MV-4-11 (cell line): ENCODE data around the gene BCL11A.

Experiments
- DNase-seq: peaks from one replicate; lab custom pipeline; 2025; lab: John Stamatoyannopoulos, UW

BCL11A gene

DNA sequence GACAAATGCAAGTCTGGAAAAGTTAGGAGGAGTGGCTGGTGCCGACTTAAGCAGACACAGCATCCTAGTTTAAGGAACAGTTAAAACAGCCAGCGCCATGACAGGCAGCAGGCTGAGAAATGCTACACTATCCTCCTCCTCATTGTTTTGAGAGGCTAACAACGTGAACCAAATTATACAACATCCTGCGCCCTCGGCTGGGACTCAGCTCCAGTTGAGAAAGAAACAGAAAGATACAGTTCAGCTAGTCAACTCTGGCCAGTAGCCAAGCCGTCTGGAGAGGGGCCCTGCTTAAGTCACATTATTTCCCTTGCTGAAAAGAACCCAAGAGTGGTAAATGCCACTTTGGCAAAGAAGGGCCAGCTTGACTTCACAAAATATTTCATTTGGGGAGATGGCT, 90.2 kb downstream of the BCL11A start:
- no peak for DNase-seq

DNA sequence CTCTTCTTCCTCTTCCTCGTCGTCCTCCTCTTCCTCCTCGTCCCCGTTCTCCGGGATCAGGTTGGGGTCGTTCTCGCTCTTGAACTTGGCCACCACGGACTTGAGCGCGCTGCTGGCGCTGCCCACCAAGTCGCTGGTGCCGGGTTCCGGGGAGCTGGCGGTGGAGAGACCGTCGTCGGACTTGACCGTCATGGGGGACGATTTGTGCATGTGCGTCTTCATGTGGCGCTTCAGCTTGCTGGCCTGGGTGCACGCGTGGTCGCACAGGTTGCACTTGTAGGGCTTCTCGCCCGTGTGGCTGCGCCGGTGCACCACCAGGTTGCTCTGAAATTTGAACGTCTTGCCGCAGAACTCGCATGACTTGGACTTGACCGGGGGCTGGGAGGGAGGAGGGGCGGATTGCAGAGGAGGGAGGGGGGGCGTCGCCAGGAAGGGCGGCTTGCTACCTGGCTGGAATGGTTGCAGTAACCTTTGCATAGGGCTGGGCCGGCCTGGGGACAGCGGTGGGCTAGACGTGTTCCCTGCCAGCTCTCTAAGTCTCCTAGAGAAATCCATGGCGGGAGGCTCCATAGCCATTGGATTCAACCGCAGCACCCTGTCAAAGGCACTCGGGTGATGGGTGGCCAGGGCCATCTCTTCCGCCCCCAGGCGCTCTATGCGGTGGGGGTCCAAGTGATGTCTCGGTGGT, 91.9 kb downstream of the BCL11A start:
- DNase-seq, result no peak

GRCh38 chr2:60460577-60461420, 92.7 kb downstream of the BCL11A start:
- no peak for DNase-seq

GRCh38 chr2:60459851-60460250, 93.6 kb downstream of the BCL11A start:
- DNase-seq, result peak; percentile 52

- DNase-seq, result no peak
Observed at GRCh38 chr2:60456115-60456770, 97.2 kb downstream of the BCL11A start.

GRCh38 chr2:60453872-60454271, 99.6 kb downstream of the BCL11A start:
- DNase-seq, result no peak

GRCh38 chr2:60453301-60453700, 100.2 kb downstream of the BCL11A start:
- no peak for DNase-seq

GRCh38 chr2:60450488-60450887, 103.0 kb downstream of the BCL11A start:
- no peak for DNase-seq

GRCh38 chr2:60447943-60448342, 105.5 kb downstream of the BCL11A start:
- no peak for DNase-seq

DNA sequence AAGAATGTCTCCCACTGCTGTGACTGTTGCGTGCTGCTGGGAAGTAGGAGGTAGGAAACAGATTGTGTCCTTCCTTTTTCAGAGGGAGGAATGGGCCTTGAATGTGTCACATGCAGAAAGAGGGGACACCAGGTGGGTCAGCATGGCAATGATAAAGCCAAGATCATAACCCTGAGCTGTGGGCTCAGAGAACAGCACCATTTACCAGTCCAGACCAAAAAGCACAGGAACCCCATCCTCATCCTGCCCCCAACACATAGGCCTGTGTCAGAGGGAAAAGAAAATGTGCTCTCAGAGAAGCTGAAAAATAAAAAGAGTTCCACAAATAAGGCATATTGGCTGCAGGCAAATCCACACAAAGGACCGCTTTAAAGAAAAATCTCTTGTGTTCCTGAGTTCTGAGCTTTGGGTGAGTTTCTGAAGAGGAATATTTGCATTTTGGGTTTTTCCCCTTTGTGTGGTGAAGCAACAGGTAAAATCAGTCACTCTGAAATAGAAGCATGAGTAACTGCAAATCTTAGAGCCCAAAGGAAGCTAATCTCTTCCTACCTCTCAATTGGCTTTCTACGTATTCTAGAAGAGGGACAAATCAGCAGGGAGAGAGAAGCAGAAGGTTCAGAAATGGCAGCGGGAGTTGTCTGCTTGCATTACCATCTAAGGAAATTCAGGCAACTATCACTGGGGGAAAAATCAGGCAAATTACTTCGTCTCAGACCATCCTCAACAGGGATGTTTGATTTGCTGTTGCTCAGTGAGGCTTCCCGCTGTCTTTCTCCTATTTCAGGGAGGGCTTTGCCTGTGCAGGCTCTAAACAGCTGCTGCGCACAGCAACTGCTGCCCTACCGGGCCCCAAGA, 106.8 kb downstream of the BCL11A start:
- no peak for DNase-seq

GRCh38 chr2:60445684-60446179, 107.7 kb downstream of the BCL11A start:
- no peak for DNase-seq

DNA sequence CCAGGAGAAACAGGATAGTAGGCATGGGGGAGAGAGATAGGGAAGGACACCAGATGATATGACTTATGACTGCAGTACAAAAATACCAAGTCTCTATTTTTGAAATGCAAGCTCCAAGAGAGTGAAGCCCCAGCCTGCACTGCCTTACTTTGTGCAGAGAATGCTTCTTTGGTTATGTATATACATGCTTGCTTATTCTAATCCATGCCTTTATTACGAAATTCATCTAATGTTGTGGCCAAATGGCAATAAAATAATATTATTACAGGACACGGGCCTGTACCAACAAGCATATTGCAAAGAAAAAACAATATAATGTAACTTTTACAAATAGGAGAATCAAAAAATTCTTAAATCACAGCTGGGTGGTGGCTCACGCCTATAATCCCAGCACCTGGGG, 110.8 kb downstream of the BCL11A start:
- DNase-seq, result no peak

DNA sequence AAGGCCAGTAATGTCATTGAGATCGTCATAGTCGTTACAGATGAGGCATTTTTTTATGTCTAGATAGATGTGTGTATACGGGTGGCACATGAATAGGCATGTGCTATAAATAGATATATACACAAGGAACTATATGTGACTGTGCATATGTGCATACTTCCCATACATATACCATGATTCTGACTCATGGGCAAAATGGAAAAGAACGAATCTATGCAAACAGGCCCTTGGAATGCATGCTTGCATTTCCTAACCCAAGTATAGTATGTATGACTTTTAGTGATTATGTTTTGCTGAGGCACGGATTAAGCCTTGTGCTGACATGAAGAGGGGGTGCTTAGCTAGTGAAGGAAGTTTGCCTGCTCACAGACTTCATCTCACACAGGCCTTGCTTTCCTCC, 111.7 kb downstream of the BCL11A start:
- DNase-seq, result no peak

DNA sequence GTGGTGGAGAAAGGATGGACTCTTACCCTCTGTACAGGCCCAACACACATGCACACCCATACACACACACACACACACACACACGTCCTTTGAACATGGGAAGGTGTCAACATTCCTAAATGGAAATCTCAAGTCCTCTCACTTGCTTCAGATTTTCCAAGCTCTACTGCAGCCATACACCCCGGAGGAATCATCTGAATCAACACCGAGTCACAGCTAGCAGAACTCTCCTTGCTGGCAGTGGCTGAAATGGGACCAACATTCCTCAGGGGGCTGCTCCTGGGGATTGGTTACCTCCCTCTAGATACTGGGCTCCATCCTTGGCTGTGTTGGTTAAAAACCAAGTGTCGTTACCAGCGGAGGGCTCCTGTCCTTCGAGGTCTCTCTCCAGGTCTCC, 112.7 kb downstream of the BCL11A start:
- no peak for DNase-seq

GRCh38 chr2:60440079-60440766, 113.2 kb downstream of the BCL11A start:
- DNase-seq, result peak; percentile 31

- DNase-seq, result peak; percentile 98
Observed at GRCh38 chr2:60439219-60439974, 114.1 kb downstream of the BCL11A start.

DNA sequence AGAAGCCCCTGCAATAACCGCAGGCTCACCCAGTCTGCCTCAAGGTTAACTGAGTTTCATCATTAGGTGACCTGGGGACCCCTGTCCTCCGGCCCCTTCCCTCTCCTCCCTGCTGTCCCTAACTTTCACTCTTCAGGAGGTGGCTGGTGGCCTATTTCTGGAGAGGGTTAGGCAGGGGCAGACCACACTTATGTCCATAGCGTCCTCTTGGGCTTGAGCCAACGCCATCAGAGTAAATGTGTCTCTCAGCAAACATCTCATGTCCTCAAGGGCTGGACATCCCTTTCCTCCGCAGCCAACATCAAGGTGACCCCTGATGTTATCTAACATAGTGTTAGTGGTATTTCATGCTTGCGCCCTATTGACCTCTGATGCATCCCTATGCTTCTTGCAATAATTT, 114.8 kb downstream of the BCL11A start:
- DNase-seq, result no peak

- no peak for DNase-seq
Observed at GRCh38 chr2:60438131-60438530, 115.3 kb downstream of the BCL11A start.

GRCh38 chr2:60437080-60437696, 116.3 kb downstream of the BCL11A start:
- no peak for DNase-seq

DNA sequence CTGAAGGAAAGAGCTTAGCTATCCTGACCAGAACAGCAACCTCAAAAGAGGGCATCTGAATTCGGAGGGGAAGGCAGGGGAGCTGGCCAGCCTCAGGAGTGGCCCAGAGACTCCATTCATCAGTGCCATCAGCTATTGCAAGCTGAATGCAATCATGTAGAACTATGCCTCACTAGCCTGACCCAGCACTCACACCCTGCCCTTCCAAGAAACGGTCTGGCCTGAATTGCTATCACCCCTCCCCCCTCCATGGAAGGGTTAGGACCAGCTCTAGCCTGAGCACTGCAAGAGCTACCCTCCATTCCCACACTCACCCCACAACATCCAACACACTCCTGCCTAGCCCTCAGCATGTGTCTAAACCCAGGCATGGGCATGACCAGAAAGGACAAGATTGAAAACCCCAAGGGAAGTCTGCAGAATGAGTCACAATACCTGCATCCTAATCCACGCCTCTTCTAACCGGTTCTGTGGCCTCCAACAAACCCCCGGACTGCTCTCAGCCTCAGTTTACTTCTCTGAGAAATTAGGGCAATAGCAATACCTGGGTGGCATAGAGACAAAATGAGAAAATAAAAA, 120.3 kb downstream of the BCL11A start:
- DNase-seq, result no peak
